Measurements from ENCODE around the gene C1orf198.
A peak's percentile ranks its signal among the peaks of the same experiment; 100 is the strongest.

The C1orf198 gene

GRCh38 chr1:230806552-230806951, 61.8 kb downstream of the C1orf198 start:
- DNase-seq = no peak

- no peak for DNase-seq
Measured at GRCh38 chr1:230804396-230804795, 63.9 kb downstream of the C1orf198 start.

- no peak for DNase-seq
Measured at GRCh38 chr1:230800891-230801840, 67.2 kb downstream of the C1orf198 start.

- DNase-seq = no peak
Measured at GRCh38 chr1:230798491-230798890, 69.8 kb downstream of the C1orf198 start.

GRCh38 chr1:230797942-230798365, 70.4 kb downstream of the C1orf198 start:
- DNase-seq = peak; percentile 7

GRCh38 chr1:230797376-230797920, 70.9 kb downstream of the C1orf198 start:
- DNase-seq = no peak

- no peak for DNase-seq
Measured at GRCh38 chr1:230796626-230797025, 71.7 kb downstream of the C1orf198 start.

- no peak for DNase-seq
Measured at GRCh38 chr1:230794871-230795605, 73.3 kb downstream of the C1orf198 start.

GRCh38 chr1:230794431-230794830, 73.9 kb downstream of the C1orf198 start:
- no peak for DNase-seq

GRCh38 chr1:230793463-230793745, 74.9 kb downstream of the C1orf198 start:
- DNase-seq = no peak

GRCh38 chr1:230792691-230793462, 75.4 kb downstream of the C1orf198 start:
- no peak for DNase-seq

GRCh38 chr1:230791986-230792564, 76.2 kb downstream of the C1orf198 start:
- no peak for DNase-seq

GRCh38 chr1:230790026-230790425, 78.3 kb downstream of the C1orf198 start:
- DNase-seq = no peak

- DNase-seq = no peak
Measured at GRCh38 chr1:230788561-230789275, 79.6 kb downstream of the C1orf198 start.

- DNase-seq = no peak
Measured at GRCh38 chr1:230787471-230787870, 80.8 kb downstream of the C1orf198 start.
